Measurements from ENCODE around the gene MAST4.
A peak's percentile ranks its signal among the peaks of the same experiment; 100 is the strongest.

The MAST4 gene

GRCh38 chr5:67200809-67201562 lies 604.8 kb downstream of the MAST4 start:
- DNase-seq: no peak

- DNase-seq: no peak
Observed at GRCh38 chr5:67201897-67202549, 605.8 kb downstream of the MAST4 start.

- no peak for DNase-seq
Observed at GRCh38 chr5:67202828-67203227, 606.6 kb downstream of the MAST4 start.

- no peak for DNase-seq
Observed at GRCh38 chr5:67203701-67204074, 607.5 kb downstream of the MAST4 start.

- no peak for DNase-seq
Observed at GRCh38 chr5:67204821-67205220, 608.6 kb downstream of the MAST4 start.

GRCh38 chr5:67205981-67206380 lies 609.8 kb downstream of the MAST4 start:
- no peak for DNase-seq

- no peak for DNase-seq
Observed at GRCh38 chr5:67206461-67206860, 610.3 kb downstream of the MAST4 start.

- DNase-seq: no peak
Observed at GRCh38 chr5:67206929-67207328, 610.7 kb downstream of the MAST4 start.

- no peak for DNase-seq
Observed at GRCh38 chr5:67208403-67208802, 612.2 kb downstream of the MAST4 start.

GRCh38 chr5:67209141-67209771 lies 613.1 kb downstream of the MAST4 start:
- DNase-seq: peak; percentile 81

- DNase-seq: no peak
Observed at GRCh38 chr5:67211926-67212325, 615.7 kb downstream of the MAST4 start.

- DNase-seq: no peak
Observed at GRCh38 chr5:67214036-67214435, 617.8 kb downstream of the MAST4 start.

- no peak for DNase-seq
Observed at GRCh38 chr5:67214707-67215447, 618.7 kb downstream of the MAST4 start.

GRCh38 chr5:67215519-67216471 lies 619.6 kb downstream of the MAST4 start:
- DNase-seq: peak; percentile 38

GRCh38 chr5:67216564-67216963 lies 620.4 kb downstream of the MAST4 start:
- no peak for DNase-seq

All from SHP77 treated with DMSO at 0.1 percent for 48 hours (cell line).